ENCODE results near the gene SCN3A. TPM values are rescaled to one million over a fixed set of nuclear protein-coding genes. Genes with fewer than 3 reads are reported as not detected.
A peak's percentile ranks its signal among the peaks of the same experiment; 100 is the strongest.

SCN3A gene
- 0.38 TPM in 1 of 2 replicates, not detected in the other for total RNA-seq (2014; rRNA removed; shearing (Covaris generic))

DNA sequence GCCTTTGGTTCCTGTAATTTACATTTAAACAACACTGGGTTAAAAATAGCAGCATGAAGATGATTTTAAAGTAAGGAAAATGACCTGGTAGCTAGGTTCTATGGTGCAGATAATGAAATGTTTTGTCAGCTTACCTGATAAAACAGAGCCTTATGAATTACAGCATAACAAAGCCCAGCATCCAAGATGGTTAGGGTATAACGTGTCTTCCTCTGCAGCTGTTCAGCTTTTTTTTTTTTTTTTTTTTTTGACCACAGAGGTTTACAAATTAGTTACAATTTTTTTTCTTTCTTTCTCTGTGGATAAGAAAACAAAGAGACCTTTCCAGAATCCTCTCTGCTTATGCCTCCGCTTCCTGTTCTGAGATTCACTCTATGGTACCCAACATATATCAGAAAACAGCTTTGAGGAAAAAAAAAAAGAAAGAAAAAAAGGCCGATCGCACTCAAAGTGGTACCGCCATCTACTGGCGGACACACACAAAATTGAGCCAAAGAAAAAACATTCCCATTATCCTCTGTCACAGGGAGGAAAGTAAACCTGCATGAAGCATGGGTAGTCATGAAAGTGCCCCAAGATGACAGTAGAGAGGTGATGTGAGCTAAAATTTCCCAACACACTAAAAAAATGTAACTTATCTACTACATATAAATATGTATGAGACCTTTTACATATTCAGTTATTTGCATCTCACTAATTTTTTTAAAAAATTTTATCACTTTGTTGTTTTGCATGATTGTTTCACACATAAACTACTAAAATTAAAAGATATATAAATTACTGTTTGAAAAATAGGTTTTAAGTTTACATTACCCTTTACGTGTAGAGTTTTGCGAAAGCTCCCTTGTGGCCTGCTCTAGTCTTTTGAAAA lies at the start of gene SCN3A:
SCN3A (minus strand) TSS at position 362 of the 871 bp plus-strand sequence. CDS start 27,656 bp downstream, outside the sequence.
- peak; percentile 52 for DNase-seq (ENCODE audit: low spot score)

DNA sequence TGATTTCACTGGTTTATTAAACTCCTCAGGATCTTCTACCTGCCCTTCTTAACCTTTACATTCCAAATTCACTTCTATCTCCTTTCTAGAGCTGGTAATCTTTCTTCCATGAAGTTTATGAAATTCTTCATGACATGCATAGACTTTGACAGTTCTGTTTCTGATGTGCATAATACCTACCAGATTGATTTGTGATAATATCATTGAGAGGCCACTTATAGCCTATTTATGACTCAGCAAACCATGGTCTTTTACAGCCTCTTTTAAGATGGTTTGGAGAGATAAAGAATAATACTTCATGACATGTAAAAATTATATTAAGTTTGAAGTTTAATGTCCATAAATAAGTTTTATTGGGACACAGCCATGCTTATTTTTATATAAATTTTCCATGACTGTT lies 49.3 kb upstream of the SCN3A start:
- DNase-seq (ENCODE audit: low spot score): no peak

DNA sequence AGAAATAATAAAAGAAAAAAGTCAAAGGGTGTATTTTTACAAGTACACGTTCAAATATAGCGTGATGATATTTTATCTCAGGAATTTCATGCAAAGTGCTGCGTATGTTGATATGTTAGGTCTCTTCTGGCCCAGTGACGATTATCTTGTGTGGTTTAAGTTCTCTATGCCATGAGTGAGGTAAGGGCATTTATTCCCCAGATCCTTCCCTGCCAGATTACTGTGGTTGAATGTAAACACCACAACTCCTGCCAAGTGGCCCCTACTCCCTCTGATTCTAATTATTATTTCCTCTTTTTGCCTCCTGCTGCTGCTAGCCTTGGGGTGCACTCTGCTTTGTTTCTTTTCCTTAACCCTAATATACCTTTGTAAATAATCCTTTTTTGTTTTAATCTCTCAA lies 47.5 kb upstream of the SCN3A start:
- no peak for DNase-seq (ENCODE audit: low spot score)

DNA sequence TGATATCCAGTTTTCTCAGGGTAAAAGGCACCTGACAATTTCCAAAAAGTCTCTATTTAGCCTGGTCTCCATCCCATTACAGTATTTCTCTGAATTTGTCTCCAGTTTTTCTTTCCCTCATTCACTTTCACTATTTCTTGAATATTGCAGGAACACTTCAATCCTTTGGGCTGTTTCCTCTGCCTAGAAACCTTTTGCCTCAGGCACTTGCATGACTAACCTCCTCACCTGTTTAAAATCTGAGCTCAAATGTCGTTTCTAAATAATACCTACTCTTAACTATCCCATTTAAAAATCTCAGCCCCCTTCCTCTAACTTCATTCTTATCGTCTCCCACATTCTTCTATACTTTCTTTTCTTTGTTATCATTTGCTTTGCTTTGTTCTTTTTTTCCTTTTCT lies 44.4 kb upstream of the SCN3A start:
- DNase-seq (ENCODE audit: low spot score): no peak

DNA sequence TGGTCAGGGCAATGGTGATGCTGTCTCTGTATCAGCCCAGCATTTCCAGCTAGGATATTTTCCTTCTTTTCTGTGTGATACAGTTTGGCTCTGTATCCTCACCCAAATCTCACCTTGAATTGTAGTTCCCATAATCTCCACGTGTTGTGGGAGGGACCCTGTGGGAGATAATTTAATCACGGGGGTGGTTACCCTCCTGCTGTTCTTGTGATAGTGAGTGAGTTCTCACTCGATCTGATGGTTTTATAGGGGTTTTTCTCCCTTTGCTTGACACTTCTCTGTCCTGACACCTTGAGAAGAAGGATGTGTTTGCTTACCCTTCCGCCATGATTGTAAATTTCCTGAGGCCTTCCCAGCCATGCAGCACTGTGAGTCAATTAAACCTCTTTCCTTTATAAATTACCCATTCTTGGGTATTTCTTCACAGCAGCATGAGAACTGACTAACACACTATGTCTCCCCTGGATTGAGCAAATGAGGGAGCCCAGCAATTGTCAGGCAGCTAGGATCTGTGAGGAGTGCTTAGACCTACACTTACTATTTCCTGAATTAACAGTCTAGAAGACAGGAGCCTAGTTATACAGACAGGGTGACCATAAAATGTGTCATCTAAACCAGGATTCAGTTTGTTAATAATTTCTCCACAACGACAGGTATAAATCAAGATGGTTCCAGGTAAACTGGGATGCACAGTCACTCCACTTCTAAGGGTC lies 41.4 kb upstream of the SCN3A start:
- DNase-seq (ENCODE audit: low spot score): no peak

DNA sequence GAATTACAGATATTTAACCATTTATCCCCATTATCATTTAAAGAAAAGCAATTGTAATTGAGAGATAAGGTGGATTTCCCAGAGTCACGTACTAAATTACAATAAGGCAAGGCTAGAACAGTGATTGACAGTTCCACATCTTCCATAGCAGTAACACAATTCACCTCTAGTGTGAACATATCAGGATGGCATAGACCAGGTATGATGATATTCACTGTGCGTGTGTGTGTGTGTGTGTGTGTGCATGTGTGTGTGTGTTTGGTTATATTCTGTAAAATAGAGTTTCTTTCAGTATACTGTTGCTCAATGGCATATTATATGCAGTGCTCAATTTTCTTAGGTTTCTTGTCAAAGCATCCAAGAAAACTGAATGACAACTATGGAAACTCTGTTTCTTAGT lies 37.1 kb upstream of the SCN3A start:
- no peak for DNase-seq (ENCODE audit: low spot score)

DNA sequence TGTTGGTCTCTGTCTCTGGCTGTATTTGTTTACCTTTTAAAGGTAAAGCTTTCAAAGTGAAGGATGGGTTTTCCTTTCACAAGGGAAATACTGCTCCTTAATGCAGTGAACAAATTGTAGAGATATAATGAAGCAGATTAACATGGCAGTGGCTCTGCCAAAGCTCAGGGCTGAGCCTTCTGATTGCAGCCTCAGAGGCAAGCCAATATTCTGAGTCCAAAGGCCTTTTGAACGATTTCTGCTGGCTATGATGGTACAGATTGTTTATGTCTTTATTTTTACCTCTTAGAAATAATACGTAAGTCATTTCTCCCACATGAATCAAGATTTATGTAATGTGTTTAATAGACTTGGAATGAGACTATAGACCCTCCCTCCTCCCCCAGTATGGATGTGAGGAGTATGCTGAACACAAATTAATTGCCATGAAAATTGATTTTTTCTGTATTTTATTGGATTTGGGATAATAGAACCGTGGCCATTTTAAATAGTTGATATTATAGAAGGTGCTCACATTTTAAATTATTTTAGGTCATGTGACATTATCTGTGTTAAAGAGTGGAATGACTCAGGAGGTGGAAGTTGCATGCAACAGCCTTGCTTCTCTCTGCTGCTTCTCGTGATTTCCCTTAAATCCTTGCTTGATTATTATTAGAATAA lies 36.1 kb upstream of the SCN3A start:
- DNase-seq (ENCODE audit: low spot score): no peak

DNA sequence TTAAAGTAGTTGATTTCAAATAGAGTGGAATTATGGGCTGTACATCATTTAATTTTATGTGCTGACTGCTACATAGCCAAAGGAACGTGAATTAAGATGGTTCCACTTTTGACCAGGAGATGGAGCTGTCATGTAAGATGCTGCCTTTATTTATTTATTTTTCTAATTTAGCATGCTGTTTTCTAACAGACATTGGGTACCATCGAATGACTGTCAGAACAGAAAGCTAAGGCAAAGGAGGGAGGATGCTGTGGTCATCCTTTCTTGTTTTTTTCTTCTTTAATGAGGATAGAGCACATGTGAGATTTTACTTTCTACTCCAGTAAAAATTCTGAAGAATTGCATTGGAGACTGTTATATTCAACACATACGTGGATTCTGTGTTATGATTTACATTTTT lies 35.4 kb upstream of the SCN3A start, which contains the start of gene SCN2A:
SCN2A (plus strand) TSS at position 185 of the 400 bp plus-strand sequence. CDS start 56,410 bp downstream, outside the sequence.
- DNase-seq (ENCODE audit: low spot score): peak; percentile 52

DNA sequence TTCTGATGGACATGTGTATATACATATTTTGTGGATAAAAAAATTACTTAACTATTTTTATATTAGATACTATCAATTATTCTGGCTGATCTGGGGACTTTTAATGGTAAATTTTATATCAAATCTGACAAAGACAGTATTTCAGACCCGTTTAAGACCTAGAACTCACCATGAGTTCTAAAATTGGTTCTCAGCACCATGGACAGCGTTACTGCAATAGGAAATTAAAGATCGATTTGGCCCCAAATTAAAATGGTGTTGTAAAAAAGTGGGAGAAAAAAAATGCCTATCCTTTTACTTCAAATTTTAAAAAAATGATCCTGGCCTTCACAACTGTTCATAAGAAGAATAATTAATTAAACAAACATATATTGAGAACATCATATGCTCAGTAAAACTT lies 34.4 kb upstream of the SCN3A start:
- DNase-seq (ENCODE audit: low spot score): no peak

DNA sequence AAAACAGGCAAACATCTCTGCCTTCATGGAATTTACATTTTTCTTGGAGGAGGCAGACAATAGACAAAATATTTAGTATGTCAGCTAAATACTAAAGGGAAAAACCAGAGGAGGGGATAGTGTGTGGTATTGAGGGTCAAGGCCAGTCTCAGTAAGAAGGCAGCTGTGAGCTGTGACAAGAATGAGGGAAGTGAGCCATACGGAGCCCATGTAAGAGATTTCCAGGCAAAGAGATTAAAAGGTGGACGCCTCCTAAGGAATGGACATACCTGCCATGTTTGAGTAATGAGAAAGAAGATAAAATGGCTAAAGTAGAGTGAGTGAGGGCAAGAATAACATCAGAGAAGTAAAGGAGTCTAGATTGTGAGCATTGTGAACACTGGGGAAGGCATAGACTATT lies 33.2 kb upstream of the SCN3A start:
- no peak for DNase-seq (ENCODE audit: low spot score)

DNA sequence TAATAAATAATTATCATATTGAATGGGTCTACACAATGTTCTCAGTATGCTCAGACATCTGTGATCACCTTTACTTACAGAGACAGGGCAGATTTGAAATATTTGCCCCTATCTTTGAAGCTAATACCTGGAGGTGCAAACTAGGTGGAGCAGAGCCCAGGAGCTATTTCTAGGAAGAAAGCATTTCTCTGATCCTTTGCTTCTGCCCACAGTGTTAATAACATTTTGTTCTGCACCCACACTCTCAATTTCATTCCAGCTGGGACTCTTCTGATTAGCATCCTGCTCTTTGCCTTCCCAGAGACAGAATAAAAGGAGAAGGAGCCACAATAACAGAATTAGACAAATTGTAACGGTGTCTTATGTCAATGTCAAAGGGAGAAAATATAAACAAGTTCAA lies 23.7 kb upstream of the SCN3A start:
- no peak for DNase-seq (ENCODE audit: low spot score)

DNA sequence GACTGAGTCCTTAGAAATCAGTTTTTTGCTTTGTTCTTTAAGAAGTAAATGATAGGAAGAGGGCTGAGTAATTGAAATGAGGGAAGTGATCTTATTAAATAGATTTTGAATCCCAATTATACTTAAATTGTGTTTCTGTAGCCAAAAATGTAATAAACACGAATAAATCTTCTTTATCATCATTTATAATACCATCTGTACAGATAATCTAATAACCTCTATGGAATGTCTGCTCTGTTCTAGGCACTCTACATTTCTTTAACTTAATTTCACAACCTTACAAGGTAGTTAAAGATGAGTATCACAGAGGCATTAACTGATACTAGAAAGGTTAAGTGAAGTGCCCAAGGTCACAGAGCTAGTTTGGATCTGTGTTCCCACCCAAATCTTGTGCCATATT lies 21.1 kb upstream of the SCN3A start:
- DNase-seq (ENCODE audit: low spot score): no peak

DNA sequence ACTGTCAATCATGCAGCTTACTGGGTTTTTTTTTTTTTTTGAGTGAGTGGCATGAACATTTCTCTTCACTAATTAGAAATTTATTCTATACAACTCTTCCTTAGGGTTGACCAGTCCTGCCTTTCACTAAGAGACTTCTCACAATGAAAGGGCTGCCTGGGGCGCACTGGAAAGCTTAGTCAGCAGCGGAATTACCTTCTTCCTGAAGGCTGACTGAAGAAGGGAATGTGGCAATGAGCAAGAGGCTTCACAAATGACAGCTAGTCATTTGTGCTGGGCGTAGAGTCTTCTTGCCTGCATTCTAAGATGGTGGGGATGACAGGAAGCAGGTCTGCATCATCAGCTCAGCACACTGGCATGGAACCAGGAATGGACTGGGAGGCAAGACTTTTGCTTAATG lies 15.6 kb upstream of the SCN3A start:
- peak; percentile 39 for DNase-seq (ENCODE audit: low spot score)

DNA sequence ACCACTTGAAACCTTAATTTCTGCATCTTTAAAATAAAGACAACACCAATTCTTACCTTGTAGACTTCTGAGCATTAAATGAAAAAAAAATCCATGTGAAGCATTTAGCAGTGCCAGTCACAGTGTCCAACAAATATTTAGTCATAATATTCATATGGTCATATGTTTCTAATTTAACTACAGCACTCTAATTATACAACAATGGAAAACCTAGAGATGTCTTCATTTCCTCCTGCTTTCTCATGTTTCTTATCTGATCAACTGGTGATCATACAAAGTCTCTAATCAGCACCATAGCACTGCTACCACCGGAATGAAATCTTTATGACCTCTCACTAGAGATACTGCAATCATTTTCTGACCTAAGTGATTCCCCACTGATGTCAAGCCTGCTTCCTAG lies 10.2 kb upstream of the SCN3A start:
- no peak for DNase-seq (ENCODE audit: low spot score)

DNA sequence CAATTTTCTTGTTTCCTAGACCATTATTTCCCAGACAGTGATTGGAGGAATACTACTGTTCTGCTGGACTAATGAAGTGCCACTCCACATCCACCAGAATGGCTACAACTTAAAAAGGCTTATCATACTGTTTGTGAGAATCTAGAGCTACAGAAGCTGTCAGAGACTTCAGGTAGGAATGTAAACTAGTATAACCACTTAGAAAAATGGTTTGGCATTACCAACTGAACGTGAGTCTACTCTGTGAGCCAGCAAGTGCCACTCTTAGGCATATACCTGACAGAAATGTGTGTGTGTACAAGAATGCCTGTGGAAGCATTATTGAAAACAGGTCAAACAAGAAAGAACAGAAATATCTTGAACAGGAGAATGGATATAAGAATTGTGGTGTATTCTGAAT lies 4.2 kb upstream of the SCN3A start:
- no peak for DNase-seq (ENCODE audit: low spot score)

DNA sequence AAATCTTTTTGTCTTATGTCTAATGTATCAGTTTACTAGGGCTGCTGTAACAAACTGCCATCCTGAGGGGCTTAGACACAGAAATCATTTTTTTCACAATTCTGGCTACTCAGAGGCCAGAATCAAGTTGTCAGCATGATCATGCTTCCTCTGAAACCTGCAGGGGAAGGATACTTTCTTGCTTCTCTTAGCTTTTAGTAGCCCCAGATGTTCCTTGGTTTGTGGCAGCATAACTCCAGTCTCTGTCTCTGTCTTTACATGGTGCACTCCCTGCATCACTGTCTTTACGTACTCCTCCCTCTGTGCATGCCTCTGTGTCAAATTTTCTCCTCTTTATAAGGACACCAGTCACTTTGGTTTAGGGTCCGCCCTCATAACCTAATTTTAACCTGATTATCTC lies 2.0 kb upstream of the SCN3A start:
- no peak for DNase-seq (ENCODE audit: low spot score)

DNA sequence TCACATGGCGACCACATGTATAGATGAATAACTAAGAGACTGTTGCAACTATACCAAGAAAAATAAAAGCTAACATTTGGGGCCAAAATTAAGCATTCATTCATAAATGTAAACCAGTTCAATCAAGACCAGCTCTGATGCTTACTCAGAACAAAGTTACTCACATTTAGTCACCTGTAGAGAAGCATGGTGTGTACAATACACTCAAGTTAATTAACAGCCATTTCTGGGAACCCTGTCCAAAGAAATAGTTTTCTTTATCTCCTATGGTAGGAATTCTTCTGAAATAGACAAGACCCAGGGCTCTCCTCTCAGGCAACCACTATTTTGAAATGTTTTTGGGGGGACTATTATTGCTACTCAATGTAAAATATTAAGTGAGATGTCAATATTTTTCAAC lies 1.6 kb downstream of the SCN3A start:
- no peak for DNase-seq (ENCODE audit: low spot score)

DNA sequence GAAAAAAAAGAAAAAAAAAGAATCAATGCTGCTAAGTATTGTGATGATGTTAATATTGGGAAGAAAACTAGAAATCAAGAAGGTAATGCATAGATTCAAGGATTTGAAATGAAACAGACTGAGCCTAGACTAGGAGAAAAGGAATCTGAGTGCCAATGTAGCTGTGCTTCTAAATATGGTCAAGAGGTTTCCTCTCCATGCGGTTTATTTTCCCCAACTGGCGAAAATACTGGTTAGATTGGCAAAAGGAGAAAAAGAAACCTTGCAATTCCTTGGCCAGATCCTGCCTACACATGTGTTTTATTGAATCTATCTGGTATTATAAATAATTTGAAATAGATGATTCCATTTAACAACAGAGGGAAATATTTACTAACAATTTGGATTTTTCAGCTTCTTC lies 5.7 kb downstream of the SCN3A start:
- no peak for DNase-seq (ENCODE audit: low spot score)

DNA sequence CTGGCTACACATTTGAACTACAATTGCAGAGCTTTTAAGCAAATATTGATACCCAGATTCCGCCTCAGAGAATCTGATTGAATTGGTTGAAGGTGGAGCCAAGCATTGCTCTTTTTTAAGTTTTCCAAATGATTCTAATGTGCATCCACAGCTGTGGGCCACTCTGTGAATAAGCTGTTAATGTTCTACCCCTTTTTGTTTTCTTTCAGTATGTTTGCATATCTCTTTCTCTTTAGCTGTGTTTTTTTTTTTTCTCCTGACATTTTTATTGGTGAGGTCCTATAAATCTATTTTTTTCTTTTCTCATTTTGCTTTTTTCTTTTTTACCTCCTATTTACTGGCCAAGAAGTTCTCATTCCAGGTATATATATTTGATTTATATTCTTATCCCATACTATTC lies 6.5 kb downstream of the SCN3A start:
- no peak for DNase-seq (ENCODE audit: low spot score)

DNA sequence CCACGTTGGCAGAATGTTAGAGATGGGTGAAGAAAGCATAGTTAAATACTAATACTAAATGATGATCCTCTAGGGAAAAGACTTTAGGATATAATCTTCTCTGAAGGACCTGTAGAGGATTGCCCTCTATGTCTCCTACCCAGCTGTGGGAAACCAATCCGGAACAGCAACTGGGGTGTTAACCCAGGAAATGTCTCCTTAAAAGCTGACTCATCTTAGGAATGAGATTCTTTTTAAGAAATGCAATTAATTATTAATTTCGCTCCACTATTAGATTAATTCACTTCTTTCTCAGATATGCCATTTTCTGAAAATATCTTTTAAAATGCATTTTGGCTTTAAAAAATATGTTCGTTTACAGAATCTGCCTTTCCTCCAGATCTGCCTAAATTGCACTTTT lies 7.4 kb downstream of the SCN3A start:
- DNase-seq (ENCODE audit: low spot score): no peak

DNA sequence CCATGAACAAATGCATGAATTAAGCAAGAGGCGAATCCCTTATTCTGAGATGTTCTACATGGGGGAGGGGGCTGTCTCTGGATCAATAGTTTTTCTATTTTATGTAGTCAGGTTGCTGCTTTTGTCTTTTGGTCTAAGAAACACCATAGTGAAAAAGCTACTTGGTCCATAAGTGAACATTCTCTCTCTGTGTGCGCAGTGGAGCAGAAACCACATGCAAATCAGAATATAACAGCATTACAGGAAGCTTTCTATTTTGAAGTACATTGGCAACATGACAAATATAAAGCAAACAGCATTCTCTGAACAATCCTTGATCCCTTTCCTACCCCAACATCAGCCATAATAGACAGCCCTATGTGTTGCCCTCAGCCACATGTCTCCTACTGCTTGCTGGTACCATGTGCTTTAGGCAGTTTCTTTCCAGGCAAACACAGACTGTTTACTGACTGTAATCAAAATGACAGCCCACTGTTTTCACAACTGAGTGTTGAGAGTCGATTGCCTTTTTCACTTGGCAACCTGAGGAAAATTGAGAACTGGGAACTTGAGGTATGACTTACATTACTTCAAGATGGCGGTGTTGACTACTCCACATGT lies 10.6 kb downstream of the SCN3A start:
- no peak for DNase-seq (ENCODE audit: low spot score)

DNA sequence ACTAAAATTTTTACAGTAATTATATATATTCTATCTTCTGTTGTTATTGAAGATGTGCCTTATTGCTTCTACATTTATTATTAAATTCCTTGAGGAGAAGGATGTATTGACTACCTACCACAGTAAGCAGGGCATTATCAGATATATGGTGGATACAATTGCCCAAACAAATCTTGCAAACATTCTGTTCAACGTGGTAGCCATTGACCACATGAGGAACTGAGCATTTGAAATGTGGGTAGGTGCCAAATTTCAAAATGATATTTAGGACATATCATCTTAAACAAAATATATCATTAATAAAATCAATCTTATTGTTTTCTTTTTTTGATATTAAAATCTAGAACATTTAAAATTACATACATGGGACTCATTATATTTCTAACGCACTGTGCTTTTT lies 11.1 kb downstream of the SCN3A start:
- no peak for DNase-seq (ENCODE audit: low spot score)
